ENCODE data around the gene CAMK1D.

DNA sequence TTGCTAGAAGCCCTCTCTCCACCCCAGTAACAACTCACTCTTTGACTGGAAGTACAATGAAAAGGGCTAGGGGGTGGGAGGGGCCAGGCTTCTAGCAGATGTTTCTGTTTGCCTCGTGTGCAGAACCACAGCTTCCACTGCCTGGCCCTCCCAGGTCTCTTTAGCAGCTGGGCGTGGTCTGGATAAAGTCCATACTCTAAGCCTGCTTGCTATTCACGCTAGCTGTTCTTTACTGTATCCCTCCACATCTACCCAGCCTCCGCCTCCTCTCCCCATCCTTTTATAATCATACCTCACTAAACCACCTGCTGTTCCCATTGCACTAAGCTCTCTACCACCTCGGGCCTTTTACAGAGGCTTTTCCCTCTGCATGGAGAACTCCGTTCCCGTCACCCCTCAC lies 288.8 kb downstream of the CAMK1D start:
- TF ChIP-seq, protein P1, sequence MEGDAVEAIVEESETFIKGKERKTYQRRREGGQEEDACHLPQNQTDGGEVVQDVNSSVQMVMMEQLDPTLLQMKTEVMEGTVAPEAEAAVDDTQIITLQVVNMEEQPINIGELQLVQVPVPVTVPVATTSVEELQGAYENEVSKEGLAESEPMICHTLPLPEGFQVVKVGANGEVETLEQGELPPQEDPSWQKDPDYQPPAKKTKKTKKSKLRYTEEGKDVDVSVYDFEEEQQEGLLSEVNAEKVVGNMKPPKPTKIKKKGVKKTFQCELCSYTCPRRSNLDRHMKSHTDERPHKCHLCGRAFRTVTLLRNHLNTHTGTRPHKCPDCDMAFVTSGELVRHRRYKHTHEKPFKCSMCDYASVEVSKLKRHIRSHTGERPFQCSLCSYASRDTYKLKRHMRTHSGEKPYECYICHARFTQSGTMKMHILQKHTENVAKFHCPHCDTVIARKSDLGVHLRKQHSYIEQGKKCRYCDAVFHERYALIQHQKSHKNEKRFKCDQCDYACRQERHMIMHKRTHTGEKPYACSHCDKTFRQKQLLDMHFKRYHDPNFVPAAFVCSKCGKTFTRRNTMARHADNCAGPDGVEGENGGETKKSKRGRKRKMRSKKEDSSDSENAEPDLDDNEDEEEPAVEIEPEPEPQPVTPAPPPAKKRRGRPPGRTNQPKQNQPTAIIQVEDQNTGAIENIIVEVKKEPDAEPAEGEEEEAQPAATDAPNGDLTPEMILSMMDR (optimal IDR thresholded peaks at IDR 0.05 in 1 of 3, IDR thresholded peaks at IDR 0.05 in 1 of 3, conservative IDR thresholded peaks at IDR 0.05 in 1 of 3; ENCODE audit: extremely low read depth in 1 of 3, insufficient read depth in 2 of 3, low read length in 3 of 3): no peak
- no peak for TF ChIP-seq EZH2 (IDR thresholded peaks at IDR 0.05; ENCODE audit: low read length)

Measured in keratinocyte (primary cell).